Activated CD4-positive, alpha-beta T cell treated with anti-CD3 and anti-CD28 coated beads for 36 hours (primary cell): ENCODE measurements around the gene CHST3. TPM values are rescaled to one million over a fixed set of nuclear protein-coding genes. Genes with fewer than 3 reads are reported as not detected.

Source experiments
- total RNA-seq, 2 experiments: library from RNA; stranded (reverse); gene quantifications; one replicate each; pipeline ENCODE4 v1.2.3, GENCODE V29; 2021

Gene CHST3
- total RNA-seq, 2 experiments from 2014 or later, result 0.46 to 0.47 TPM

Other genes starting within 250 kb of the CHST3 start
- under 1 TPM; 0.34 to 0.40 TPM for gene C10orf105, start 244.6 kb upstream of the CHST3 start, total RNA-seq
- 100 to 1,000 TPM in 1 of 2 experiments, 10 to 100 TPM in 1; 78.2 to 104 TPM for gene VSIR, start 190.9 kb upstream of the CHST3 start, total RNA-seq
- 100 to 1,000 TPM; 100 to 109 TPM for gene PSAP, start 113.1 kb upstream of the CHST3 start, total RNA-seq
- gene SPOCK2, start 124.2 kb downstream of the CHST3 start, total RNA-seq, result 100 to 1,000 TPM; 158 to 165 TPM